ENCODE data around the gene MTMR12.
"Not testable (repeated sequence)": the region's sequence is repeated elsewhere in the genome, so short reads cannot be mapped to it uniquely, and the experiment has no call there.

The MTMR12 gene

DNA sequence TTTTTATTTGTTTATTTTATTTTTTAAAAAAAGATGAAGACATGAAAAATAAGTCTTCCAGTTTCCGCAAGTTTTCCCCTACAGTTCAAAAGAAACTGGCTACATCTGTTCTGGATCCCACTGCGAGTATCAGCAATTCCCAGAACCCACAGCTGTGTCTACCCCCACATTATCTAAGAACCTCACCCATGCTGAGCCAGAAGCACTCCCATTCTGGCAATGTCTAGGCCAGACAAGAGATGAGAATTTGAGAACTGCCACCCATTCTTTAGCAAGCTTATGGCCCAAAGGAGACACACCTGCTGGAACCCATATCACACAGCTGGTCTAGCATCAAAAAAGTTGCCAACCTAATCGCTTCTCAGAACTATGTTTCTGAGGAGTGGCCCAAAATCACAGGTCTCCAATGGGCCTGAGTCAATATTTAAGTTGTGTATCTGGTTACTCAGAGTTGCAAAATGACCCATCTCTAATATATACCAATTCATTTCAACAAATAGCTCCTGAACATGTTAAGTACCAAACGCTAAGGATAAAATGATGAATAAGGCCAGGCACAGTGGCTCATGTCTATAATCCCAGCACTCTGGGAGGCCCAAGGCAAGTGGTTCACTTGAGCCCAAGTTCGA lies 27.1 kb downstream of the MTMR12 start:
- Histone ChIP-seq H3K4me3 (replicated peaks; ENCODE audit: low read depth, low read length) (no peak overlapping the region), H3K36me3 (ENCODE audit: control insufficient read depth, insufficient read depth, low read length) (no peaks in the 10 kb centered on the region), H3K27me3 (replicated peaks; ENCODE audit: control insufficient read depth, insufficient read depth, low read length) (no peaks in the 10 kb centered on the region)
- TF ChIP-seq, protein P1, sequence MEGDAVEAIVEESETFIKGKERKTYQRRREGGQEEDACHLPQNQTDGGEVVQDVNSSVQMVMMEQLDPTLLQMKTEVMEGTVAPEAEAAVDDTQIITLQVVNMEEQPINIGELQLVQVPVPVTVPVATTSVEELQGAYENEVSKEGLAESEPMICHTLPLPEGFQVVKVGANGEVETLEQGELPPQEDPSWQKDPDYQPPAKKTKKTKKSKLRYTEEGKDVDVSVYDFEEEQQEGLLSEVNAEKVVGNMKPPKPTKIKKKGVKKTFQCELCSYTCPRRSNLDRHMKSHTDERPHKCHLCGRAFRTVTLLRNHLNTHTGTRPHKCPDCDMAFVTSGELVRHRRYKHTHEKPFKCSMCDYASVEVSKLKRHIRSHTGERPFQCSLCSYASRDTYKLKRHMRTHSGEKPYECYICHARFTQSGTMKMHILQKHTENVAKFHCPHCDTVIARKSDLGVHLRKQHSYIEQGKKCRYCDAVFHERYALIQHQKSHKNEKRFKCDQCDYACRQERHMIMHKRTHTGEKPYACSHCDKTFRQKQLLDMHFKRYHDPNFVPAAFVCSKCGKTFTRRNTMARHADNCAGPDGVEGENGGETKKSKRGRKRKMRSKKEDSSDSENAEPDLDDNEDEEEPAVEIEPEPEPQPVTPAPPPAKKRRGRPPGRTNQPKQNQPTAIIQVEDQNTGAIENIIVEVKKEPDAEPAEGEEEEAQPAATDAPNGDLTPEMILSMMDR (IDR thresholded peaks at IDR 0.05; ENCODE audit: insufficient read depth, low read length, poor library complexity, severe bottlenecking): no peak
- DNase-seq (ENCODE audit: extremely low read depth, insufficient read length): no peak

DNA sequence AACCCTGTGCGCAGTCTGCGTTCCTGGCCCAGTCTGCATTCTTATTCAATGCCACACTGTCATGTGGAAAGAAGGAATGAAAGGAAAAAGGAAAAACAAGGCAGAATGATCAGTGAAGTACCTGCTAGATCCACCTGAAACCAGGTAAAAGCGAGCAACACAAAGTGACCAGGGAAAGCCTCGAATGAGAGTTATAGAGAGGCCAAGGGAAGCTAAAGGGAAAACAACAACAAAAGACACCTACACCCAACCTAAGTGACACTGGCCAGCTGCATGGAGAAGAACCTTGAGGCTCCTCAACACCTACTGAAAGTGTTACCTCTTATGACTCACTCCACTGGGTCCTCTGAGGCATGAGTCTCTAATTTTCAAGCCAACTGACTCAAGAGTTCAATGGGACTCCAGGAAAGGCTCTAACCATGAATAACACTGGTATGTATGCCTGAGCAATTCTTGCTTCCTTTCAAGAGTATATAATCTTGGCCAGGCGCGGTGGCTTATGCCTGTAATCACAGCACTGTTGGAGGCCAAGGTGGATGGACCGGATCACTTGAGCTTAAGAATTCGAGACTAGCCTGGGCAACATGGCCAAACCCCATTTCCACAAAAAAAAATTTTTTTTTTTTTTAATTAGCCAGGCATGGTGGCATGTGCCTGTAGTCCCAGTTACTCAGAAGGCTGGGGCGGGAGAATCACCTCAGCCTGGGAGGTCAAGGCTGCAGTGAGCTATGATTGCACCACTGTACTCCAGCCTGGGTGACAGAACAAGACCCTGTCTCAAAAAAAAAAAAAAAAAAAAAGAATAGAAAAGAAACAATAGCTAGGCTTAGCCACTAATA lies 29.0 kb downstream of the MTMR12 start:
- TF ChIP-seq, protein P1 (IDR thresholded peaks at IDR 0.05; ENCODE audit: insufficient read depth, low read length, poor library complexity, severe bottlenecking): no peak
- DNase-seq (ENCODE audit: extremely low read depth, insufficient read length): no peak
- H3K27me3 ChIP-seq (replicated peaks; ENCODE audit: control insufficient read depth, insufficient read depth, low read length): no peaks in the 10 kb centered on the region
- H3K4me3 ChIP-seq (replicated peaks; ENCODE audit: low read depth, low read length): no peak overlapping the region
- no peaks in the 10 kb centered on the region; the same call in 1 of the 2 replicates for H3K36me3 ChIP-seq (ENCODE audit: control insufficient read depth, insufficient read depth, low read length)

DNA sequence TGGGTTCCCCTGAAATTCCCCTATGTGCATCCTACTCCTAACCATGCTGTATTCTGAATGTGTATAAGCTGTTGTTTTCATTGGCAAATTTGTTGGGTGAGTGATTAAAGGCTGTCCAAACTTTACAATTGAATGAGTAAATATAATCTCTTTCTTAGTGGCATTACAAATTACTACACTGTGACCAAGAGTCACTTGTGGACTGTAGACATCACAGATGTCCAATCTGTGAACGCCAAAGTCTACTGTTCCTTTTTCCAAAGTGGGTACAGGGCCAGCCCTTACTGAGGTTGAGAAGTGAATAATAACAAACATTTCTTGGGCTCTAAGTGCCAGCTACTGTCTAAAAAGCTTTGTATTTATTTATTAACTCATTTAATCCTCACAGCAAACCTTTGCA lies 29.7 kb downstream of the MTMR12 start:
- no peak for DNase-seq (ENCODE audit: extremely low read depth, insufficient read length)
- no peaks in the 10 kb centered on the region for H3K27me3 ChIP-seq (replicated peaks; ENCODE audit: control insufficient read depth, insufficient read depth, low read length)
- TF ChIP-seq, protein P1 (IDR thresholded peaks at IDR 0.05; ENCODE audit: insufficient read depth, low read length, poor library complexity, severe bottlenecking): no peak
- no peak overlapping the region for H3K4me3 ChIP-seq (replicated peaks; ENCODE audit: low read depth, low read length)
- H3K36me3 ChIP-seq (ENCODE audit: control insufficient read depth, insufficient read depth, low read length): no peaks in the 10 kb centered on the region; the same call in 1 of the 2 replicates

DNA sequence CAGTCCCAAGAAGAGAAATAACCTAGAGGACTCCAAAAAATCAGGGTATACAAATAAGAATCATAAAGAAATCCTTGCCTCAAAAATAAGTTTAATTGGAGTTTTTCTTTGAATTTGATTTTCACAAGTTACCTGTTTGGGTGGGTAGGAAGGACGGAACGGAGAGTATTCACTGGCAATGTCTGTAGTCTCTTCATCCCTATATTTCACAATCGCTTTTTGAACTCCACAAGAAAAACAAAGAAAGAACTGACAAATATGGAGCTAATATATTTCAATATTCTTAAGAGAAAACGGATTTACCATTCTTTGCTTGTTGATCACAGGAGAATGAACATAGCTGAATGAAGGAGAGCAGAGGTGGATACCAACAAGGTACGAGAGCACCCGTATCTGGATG lies 30.1 kb downstream of the MTMR12 start:
- DNase-seq (ENCODE audit: extremely low read depth, insufficient read length): no peak
- TF ChIP-seq, protein P1 (IDR thresholded peaks at IDR 0.05; ENCODE audit: insufficient read depth, low read length, poor library complexity, severe bottlenecking): no peak
- Histone ChIP-seq H3K36me3 (ENCODE audit: control insufficient read depth, insufficient read depth, low read length) (no peaks in the 10 kb centered on the region; the same call in 1 of the 2 replicates), H3K4me3 (replicated peaks; ENCODE audit: low read depth, low read length) (no peak overlapping the region), H3K27me3 (replicated peaks; ENCODE audit: control insufficient read depth, insufficient read depth, low read length) (no peaks in the 10 kb centered on the region)

DNA sequence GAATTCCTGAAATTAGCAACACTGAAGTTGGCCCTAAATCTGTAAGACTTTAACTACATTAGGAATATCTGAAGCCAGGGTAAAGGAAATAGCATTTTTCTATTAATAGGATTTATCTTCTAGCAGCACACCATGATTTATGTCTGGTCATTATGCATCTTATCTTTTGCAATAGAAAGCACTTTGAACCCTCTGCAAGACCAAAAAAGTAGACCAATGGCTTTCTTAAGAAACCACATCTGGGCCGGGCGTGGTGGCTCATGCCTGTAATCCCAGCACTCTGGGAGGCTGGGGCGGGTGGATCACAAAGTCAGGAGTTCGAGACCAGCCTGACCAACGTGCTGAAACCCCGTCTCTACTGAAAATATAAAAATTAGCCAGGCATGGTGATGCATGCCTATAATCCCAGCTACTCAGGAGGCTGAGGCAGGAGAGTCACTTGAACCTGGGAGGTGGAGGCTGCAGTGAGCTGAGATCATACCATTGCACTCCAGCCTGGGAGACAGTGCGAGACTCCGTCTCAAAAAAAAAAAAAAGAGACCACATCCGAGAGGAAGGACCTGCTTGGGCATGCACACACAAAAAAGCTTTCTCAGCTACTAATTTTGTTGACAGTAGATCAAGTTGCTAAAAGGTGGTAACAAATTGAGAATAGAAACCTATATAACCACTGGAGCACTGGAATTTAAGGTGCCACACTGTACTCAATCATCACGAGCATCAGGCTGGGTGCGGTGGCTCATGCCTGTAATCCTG lies 31.2 kb downstream of the MTMR12 start:
- not testable (repeated sequence) for H3K36me3 ChIP-seq (ENCODE audit: control insufficient read depth, insufficient read depth, low read length); DNase-seq (ENCODE audit: extremely low read depth, insufficient read length); H3K4me3 ChIP-seq (replicated peaks; ENCODE audit: low read depth, low read length); H3K27me3 ChIP-seq (replicated peaks; ENCODE audit: control insufficient read depth, insufficient read depth, low read length)

DNA sequence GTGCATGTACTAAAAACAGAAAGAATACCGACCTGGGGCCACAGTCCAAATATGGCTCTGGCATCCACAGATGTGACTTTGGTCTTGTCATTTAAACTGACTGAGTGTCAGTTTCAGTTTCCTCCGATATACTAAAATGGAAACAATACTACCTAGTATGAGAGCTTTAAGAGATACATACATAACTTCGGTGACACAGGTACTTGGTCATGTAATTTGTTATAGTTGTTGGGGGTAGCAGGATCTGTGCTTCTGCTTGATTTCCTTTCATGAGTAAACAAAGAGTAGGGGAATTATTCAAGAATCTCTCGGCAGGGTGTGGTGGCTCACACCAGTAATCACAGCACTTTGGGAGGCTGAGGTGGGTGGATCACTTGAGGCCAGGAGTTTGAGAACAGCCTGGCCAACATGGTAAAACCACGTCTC lies 32.1 kb downstream of the MTMR12 start:
- H3K36me3 ChIP-seq (ENCODE audit: control insufficient read depth, insufficient read depth, low read length): no peaks in the 10 kb centered on the region; the same call in 1 of the 2 replicates

More for the DNA sequence above, 32.1 kb downstream of the MTMR12 start:
- peak; percentile 68 for DNase-seq (ENCODE audit: extremely low read depth, insufficient read length)
- TF ChIP-seq, protein P1 (IDR thresholded peaks at IDR 0.05; ENCODE audit: insufficient read depth, low read length, poor library complexity, severe bottlenecking): no peak
- no peak overlapping the region for H3K4me3 ChIP-seq (replicated peaks; ENCODE audit: low read depth, low read length)
- no peaks in the 10 kb centered on the region for H3K27me3 ChIP-seq (replicated peaks; ENCODE audit: control insufficient read depth, insufficient read depth, low read length)
